OCI-LY7 (cell line): ENCODE results near the gene GID4. TPM values are rescaled to one million over a fixed set of nuclear protein-coding genes. Genes with fewer than 3 reads are reported as not detected.
A peak's percentile ranks its signal among the peaks of the same experiment; 100 is the strongest.

Source experiments
- BruUV-seq: library from RNA; stranded (reverse); fragments of 400-500 nt; replicated peaks from 2 replicates; lab custom pipeline; 2021; lab: Mats Ljungman, UMichigan
- CTCF ChIA-PET: fragments of 300-600 bp; sonication (Branson Sonifier 250); formaldehyde crosslinking; loops from one replicate; lab custom pipeline; 2022; ENCODE audit warnings: antibody characterized with exemption; ENCODE audit not compliant: unreplicated experiment; lab: Charles Lee
- POLR2A ChIA-PET: fragments of 300-600 bp; sonication (Branson Sonifier 250); formaldehyde crosslinking; loops from one replicate; lab custom pipeline; 2022; ENCODE audit warnings: antibody characterized with exemption; lab: Charles Lee
- DNase-seq: peaks from one replicate; pipeline ENCODE4 v3.0.0-alpha.2; 2015; ENCODE audit warnings: low spot score
- H2AFZ ChIP-seq: fragments of 200-600 bp; sonication (generic), shearing (Covaris generic); 2 replicates; pipeline ENCODE4 v1.6.1; 2014; ENCODE audit warnings: mild to moderate bottlenecking, antibody characterized with exemption, low read length, moderate library complexity
- H3K27ac ChIP-seq: fragments of 200-600 bp; sonication (generic); 2 replicates; pipeline ENCODE4 v1.5.1; 2014; ENCODE audit warnings: mixed run types, low read depth, mild to moderate bottlenecking, moderate library complexity, low read length, inconsistent platforms; ENCODE audit not compliant: poor library complexity, severe bottlenecking
- H3K36me3 ChIP-seq: fragments of 200-600 bp; sonication (generic); 2 replicates; pipeline ENCODE4 v1.6.1; 2014; ENCODE audit warnings: mild to moderate bottlenecking, antibody characterized with exemption, low read length, moderate library complexity, mixed read lengths; ENCODE audit not compliant: insufficient read depth
- H3K4me1 ChIP-seq: fragments of 200-600 bp; sonication (generic); 2 replicates; pipeline ENCODE4 v1.5.1; 2014; ENCODE audit warnings: mild to moderate bottlenecking, low read length; ENCODE audit not compliant: insufficient read depth, poor library complexity, severe bottlenecking
- H3K4me2 ChIP-seq: fragments of 200-600 bp; sonication (generic); 2 replicates; pipeline ENCODE4 v1.6.1; 2014; ENCODE audit warnings: mild to moderate bottlenecking, low read length
- H3K4me3 ChIP-seq: fragments of 200-600 bp; sonication (generic); 2 replicates; pipeline ENCODE4 v1.5.1; 2014; ENCODE audit warnings: mild to moderate bottlenecking, low read depth, low read length; ENCODE audit not compliant: poor library complexity, severe bottlenecking
- H3K79me2 ChIP-seq: fragments of 200-600 bp; sonication (generic); 2 replicates; pipeline ENCODE4 v1.6.1; 2016; ENCODE audit warnings: low read depth, mild to moderate bottlenecking, low read length, moderate library complexity, mixed read lengths; ENCODE audit not compliant: insufficient read depth
- H3K9me2 ChIP-seq: fragments of 200-600 bp; sonication (generic); 2 replicates; pipeline ENCODE4 v1.6.1; 2016; ENCODE audit warnings: mild to moderate bottlenecking, low read length, mixed read lengths; ENCODE audit not compliant: insufficient read depth
- H3K9me3 ChIP-seq: fragments of 200-600 bp; sonication (generic); 2 replicates; pipeline ENCODE4 v1.6.1; 2014; ENCODE audit warnings: mild to moderate bottlenecking, mixed run types, low read length, mixed read lengths
- H4K20me1 ChIP-seq: fragments of 200-600 bp; sonication (generic); 2 replicates; pipeline ENCODE4 v1.6.1; 2014; ENCODE audit warnings: mild to moderate bottlenecking, antibody characterized with exemption, low read length, moderate library complexity, mixed read lengths; ENCODE audit not compliant: insufficient read depth
- EZH2phosphoT487 ChIP-seq: fragments of 200-600 bp; sonication (generic); IDR thresholded peaks from 2 replicates; pipeline ENCODE4 v1.6.1; 2018; ENCODE audit warnings: low read depth, borderline replicate concordance, mild to moderate bottlenecking, mixed run types, antibody characterized with exemption, low read length, moderate library complexity, mixed read lengths
- intact Hi-C: fragments of 100-400 bp; cut with micrococcal nuclease; formaldehyde crosslinking; loops from one replicate; pipeline ENCODE4 v1.10.0; 2022; ENCODE audit not compliant: unreplicated experiment
- total RNA-seq, 2 experiments: library from RNA; depleted of rRNA in 1 of 2; stranded (reverse); fragments of >200 nt in 1 of 2; shearing (Covaris generic) in 1 of 2; gene quantifications; 2 replicates each; pipeline ENCODE4 v1.2.3, GENCODE V29; 2014 to 2022
- TF ChIP-seq, protein P1 (sequence below): fragments of 200-600 bp; sonication (generic); conservative IDR thresholded peaks from 2 replicates; pipeline ENCODE4 v1.5.1; 2014; ENCODE audit warnings: mild to moderate bottlenecking, antibody characterized with exemption, low read length, moderate library complexity, mixed read lengths

Gene GID4
- total RNA-seq, 2 experiments from 2014 or later: 5.1 to 11.8 TPM

DNA sequence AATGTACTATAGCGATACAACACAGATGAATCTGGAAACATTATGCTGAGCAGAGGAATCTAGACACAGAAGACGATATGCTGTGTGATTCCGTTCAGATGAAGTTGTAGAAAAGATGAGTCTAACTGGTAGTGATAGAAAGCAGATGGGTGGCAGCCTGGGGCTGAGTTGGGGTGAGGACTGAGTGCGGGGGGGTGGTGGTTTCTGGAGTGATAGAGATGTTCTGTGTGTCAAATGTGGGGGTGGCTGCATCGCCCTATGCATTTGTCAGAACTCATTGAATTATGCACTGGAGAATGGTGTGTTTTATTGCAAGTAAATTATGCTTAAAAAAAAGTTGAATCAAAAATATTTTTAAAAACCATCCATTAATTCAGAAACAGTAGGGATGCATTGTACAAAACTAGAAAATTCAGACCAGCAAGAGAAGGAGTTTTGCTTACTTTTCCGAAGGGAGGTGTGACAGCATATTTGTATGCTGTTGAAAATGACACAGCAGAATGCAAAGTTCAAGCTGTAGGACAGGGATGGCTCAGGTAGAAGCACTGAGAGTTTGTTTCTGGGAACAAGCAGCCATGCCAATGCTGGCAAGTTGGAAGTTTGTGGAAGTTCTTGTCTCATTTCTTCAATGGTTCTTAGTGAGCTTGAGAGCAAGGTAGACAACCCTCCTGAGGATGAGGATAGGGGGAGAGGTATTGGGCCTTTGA lies 35.5 kb downstream of the GID4 start:
- no TSS peak for BruUV-seq
- no peak overlapping the region for H3K4me2 ChIP-seq
- H3K4me1 ChIP-seq: peaks cover 9% of the 10 kb centered on the region
- ChIA-PET CTCF (interaction anchor here (0.6 kb wide), 1 partner anchor 8 kb away, joined by 3 read pairs; no protein-coding TSS in a partner anchor), POLR2A (interaction anchor here (0.7 kb wide), 1 partner anchor 11 kb away, joined by 4 read pairs; no protein-coding TSS in a partner anchor)
- intact Hi-C loops: no loop called here
- H3K4me3 ChIP-seq: no peak overlapping the region
- TF ChIP-seq, protein P1, sequence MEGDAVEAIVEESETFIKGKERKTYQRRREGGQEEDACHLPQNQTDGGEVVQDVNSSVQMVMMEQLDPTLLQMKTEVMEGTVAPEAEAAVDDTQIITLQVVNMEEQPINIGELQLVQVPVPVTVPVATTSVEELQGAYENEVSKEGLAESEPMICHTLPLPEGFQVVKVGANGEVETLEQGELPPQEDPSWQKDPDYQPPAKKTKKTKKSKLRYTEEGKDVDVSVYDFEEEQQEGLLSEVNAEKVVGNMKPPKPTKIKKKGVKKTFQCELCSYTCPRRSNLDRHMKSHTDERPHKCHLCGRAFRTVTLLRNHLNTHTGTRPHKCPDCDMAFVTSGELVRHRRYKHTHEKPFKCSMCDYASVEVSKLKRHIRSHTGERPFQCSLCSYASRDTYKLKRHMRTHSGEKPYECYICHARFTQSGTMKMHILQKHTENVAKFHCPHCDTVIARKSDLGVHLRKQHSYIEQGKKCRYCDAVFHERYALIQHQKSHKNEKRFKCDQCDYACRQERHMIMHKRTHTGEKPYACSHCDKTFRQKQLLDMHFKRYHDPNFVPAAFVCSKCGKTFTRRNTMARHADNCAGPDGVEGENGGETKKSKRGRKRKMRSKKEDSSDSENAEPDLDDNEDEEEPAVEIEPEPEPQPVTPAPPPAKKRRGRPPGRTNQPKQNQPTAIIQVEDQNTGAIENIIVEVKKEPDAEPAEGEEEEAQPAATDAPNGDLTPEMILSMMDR: no peak
- TF ChIP-seq EZH2phosphoT487: no peak
- H3K9me2 ChIP-seq: no peaks in the 10 kb centered on the region
- no peak for DNase-seq
- no peak overlapping the region for H2AFZ ChIP-seq
- H3K9me3 ChIP-seq: no peaks in the 10 kb centered on the region
- H3K27ac ChIP-seq: no peak overlapping the region
- no peaks in the 10 kb centered on the region for H4K20me1 ChIP-seq
- H3K36me3 ChIP-seq: no peaks in the 10 kb centered on the region
- no peaks in the 10 kb centered on the region for H3K79me2 ChIP-seq

DNA sequence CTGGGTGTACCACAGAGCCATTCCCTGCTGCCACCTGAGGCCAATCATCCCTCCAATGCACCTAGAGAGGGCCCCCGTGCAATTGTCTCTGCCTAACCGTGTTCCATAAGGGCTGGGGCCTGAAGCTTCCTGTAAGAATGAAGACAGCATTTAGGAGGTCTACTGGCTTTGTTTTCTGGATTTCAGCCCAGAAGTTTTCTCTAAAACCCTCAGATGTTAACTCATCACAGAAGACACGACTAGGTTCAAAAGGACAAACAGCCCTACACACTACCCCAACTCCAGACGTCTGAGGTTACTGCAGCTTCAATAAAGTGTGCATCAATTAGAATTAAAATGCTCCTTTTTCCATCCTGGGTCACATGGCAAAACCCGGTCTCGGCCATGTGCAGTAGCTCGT lies 37.7 kb downstream of the GID4 start:
- ChIA-PET CTCF (no interaction called here), POLR2A (no interaction called here)
- Histone ChIP-seq H3K4me1 (no peaks in the 10 kb centered on the region), H3K4me3 (no peak overlapping the region), H3K36me3 (no peaks in the 10 kb centered on the region), H3K27ac (no peak overlapping the region), H3K4me2 (no peak overlapping the region), H3K9me3 (no peaks in the 10 kb centered on the region), H3K9me2 (no peaks in the 10 kb centered on the region), H3K79me2 (no peaks in the 10 kb centered on the region), H2AFZ (peak overlapping the region; percentile 3; the same call in 1 of the 2 replicates), H4K20me1 (no peaks in the 10 kb centered on the region)
- no TSS peak for BruUV-seq
- no peak for TF ChIP-seq EZH2phosphoT487
- TF ChIP-seq, protein P1: no peak
- no peak for DNase-seq
- intact Hi-C loops: no loop called here

DNA sequence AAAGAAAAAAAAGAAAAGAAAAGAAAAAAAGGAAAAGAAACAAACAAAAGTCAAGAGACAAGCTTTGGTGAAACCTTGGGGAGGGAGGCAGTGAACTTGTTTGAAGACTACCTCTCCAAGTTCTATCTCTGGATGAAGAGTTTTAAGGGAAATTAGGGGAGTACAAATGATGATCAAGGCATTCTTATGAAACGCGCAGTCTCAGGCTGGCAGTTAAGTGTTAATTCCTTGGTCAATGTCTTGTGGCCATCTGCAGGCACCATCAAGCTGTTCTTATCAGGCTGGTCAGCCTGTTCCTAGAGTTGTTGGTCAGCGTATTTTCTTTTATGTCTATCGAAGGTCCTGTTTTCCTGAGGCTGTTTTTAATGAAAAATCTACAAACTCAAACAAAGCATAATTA lies 40.3 kb downstream of the GID4 start:
- no peak for DNase-seq
- ChIA-PET CTCF (no interaction called here), POLR2A (interaction anchor here (1.1 kb wide), 1 partner anchor 23 kb away, joined by 3 read pairs; no protein-coding TSS in a partner anchor)
- Histone ChIP-seq H3K4me2 (no peak overlapping the region), H3K9me2 (no peaks in the 10 kb centered on the region), H3K79me2 (no peaks in the 10 kb centered on the region), H3K36me3 (no peaks in the 10 kb centered on the region), H2AFZ (no peak overlapping the region), H3K4me3 (no peak overlapping the region), H3K27ac (no peak overlapping the region), H3K4me1 (no peaks in the 10 kb centered on the region), H3K9me3 (no peaks in the 10 kb centered on the region), H4K20me1 (no peaks in the 10 kb centered on the region)
- BruUV-seq: no TSS peak
- intact Hi-C loops: no loop called here
- no peak for TF ChIP-seq EZH2phosphoT487
- TF ChIP-seq, protein P1: no peak
